ENCODE results near the gene THAP4. TPM values are rescaled to one million over a fixed set of nuclear protein-coding genes. Genes with fewer than 3 reads are reported as not detected.

Gene THAP4
- polyA plus RNA-seq, 1 donor (not counting 4 experiments of a cell fraction or from before 2014, with no cell fraction given): 30.3 TPM

DNA sequence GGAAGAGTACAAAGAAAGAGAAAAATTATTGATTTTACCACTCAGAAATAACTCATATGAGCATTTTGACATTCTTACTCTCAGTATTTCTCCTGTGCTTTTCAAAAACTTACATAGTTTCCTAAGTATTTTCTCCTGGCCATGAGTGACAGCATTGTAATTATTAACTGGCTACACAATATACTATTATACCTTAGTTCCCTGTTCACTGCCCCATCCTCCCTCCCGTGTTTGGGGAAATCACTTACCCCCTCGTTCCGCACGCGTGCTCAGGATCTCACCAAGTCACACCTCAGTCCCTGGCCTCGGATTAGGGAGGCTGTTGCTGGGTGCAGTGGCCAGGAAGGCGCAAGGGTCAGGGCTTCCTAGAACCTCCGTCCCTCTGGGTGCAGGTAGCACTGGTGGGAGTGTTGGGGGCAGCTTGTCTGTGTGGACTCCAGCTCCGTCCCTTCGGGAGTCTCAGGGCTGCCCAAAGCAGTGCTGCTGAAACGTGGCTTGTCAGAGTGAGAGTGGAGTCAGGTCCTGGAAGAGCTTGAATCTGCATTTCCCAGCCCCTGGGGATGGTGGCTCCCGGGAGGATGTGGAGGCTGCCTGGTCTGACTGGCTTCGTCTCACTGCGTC, 23.7 kb upstream of the THAP4 start:
- Histone ChIP-seq H3K9ac (ENCODE audit: control insufficient read depth, extremely low read depth, insufficient read depth, low read length) (no peak overlapping the region), H4K20me1 (ENCODE audit: control insufficient read depth, extremely low read depth, insufficient read depth, low read length) (peaks cover 4% of the 10 kb centered on the region)
- FAIRE-seq: no peak

GRCh38 chr2:241659150-241659739, 22.3 kb upstream of the THAP4 start:
- TF ChIP-seq CTCF (optimal IDR thresholded peaks at IDR 0.05 in 1 of 3, IDR thresholded peaks at IDR 0.05 in 1 of 3, conservative IDR thresholded peaks at IDR 0.05 in 1 of 3; ENCODE audit: extremely low read depth in 1 of 3, insufficient read depth in 2 of 3, low read length in 3 of 3) (peak; percentile 57 to 75 (median 60)), EZH2 (IDR thresholded peaks at IDR 0.05; ENCODE audit: low read length) (no peak)
- FAIRE-seq (peak; percentile 78), DNase-seq (ENCODE audit: low read depth, low spot score) (no peak)
- no peaks in the 10 kb centered on the region for H3K27me3 ChIP-seq (ENCODE audit: control insufficient read depth, extremely low read depth, insufficient read depth, low read length)
- no peaks in the 10 kb centered on the region for H3K9me1 ChIP-seq (ENCODE audit: control insufficient read depth, extremely low read depth, insufficient read depth, low read length)
- H2AFZ ChIP-seq (ENCODE audit: control insufficient read depth, low read length): no peak overlapping the region
- H4K20me1 ChIP-seq (ENCODE audit: control insufficient read depth, extremely low read depth, insufficient read depth, low read length): peaks cover 2% of the 10 kb centered on the region
- H3K4me3 ChIP-seq (ENCODE audit: control insufficient read depth in 2 of 3, extremely low read depth in 1 of 3, insufficient read depth in 2 of 3, low read depth in 1 of 3, low read length in 3 of 3): no peak overlapping the region
- peaks cover 22 to 30% of the 10 kb centered on the region in 2 experiments for H3K36me3 ChIP-seq (ENCODE audit: control insufficient read depth in 2 of 2, extremely low read depth in 1 of 2, insufficient read depth in 2 of 2, low read length in 2 of 2)
- no peaks in the 10 kb centered on the region for H3K9me3 ChIP-seq (ENCODE audit: control insufficient read depth, low read depth, low read length)
- H3K27ac ChIP-seq (ENCODE audit: control insufficient read depth, insufficient read depth, low read length): no peak overlapping the region
- H3K9ac ChIP-seq (ENCODE audit: control insufficient read depth, extremely low read depth, insufficient read depth, low read length): no peak overlapping the region
- H3K4me2 ChIP-seq (ENCODE audit: control insufficient read depth, extremely low read depth, insufficient read depth, low read depth, low read length): no peak overlapping the region
- dilution Hi-C loops (cut with MboI; ENCODE audit: extremely low pct_ligation_motif_present, low sequenced_read_pairs): no loop called here
- H3K79me2 ChIP-seq (ENCODE audit: control insufficient read depth, insufficient read depth, low read length): no peaks in the 10 kb centered on the region
- H3K4me1 ChIP-seq (ENCODE audit: control insufficient read depth, extremely low read depth, insufficient read depth, low read length): no peaks in the 10 kb centered on the region

More for the DNA sequence above, 23.7 kb upstream of the THAP4 start:
- H3K27me3 ChIP-seq (ENCODE audit: control insufficient read depth, extremely low read depth, insufficient read depth, low read length): no peaks in the 10 kb centered on the region
- no peaks in the 10 kb centered on the region for H3K9me1 ChIP-seq (ENCODE audit: control insufficient read depth, extremely low read depth, insufficient read depth, low read length)
- H2AFZ ChIP-seq (ENCODE audit: control insufficient read depth, low read length): no peak overlapping the region
- no peak overlapping the region for H3K4me3 ChIP-seq (ENCODE audit: control insufficient read depth in 2 of 3, extremely low read depth in 1 of 3, insufficient read depth in 2 of 3, low read depth in 1 of 3, low read length in 3 of 3)
- H3K9me3 ChIP-seq (ENCODE audit: control insufficient read depth, low read depth, low read length): no peaks in the 10 kb centered on the region
- TF ChIP-seq EZH2 (IDR thresholded peaks at IDR 0.05; ENCODE audit: low read length) (no peak), CTCF (optimal IDR thresholded peaks at IDR 0.05 in 1 of 3, IDR thresholded peaks at IDR 0.05 in 1 of 3, conservative IDR thresholded peaks at IDR 0.05 in 1 of 3; ENCODE audit: extremely low read depth in 1 of 3, insufficient read depth in 2 of 3, low read length in 3 of 3) (no peak)
- no peak overlapping the region for H3K27ac ChIP-seq (ENCODE audit: control insufficient read depth, insufficient read depth, low read length)
- no peak overlapping the region for H3K4me2 ChIP-seq (ENCODE audit: control insufficient read depth, extremely low read depth, insufficient read depth, low read depth, low read length)
- dilution Hi-C loops (cut with MboI; ENCODE audit: extremely low pct_ligation_motif_present, low sequenced_read_pairs): no loop called here
- peaks cover 16 to 24% of the 10 kb centered on the region in 2 experiments for H3K36me3 ChIP-seq (ENCODE audit: control insufficient read depth in 2 of 2, extremely low read depth in 1 of 2, insufficient read depth in 2 of 2, low read length in 2 of 2)
- H3K79me2 ChIP-seq (ENCODE audit: control insufficient read depth, insufficient read depth, low read length): peaks cover under 1% of the 10 kb centered on the region
- H3K4me1 ChIP-seq (ENCODE audit: control insufficient read depth, extremely low read depth, insufficient read depth, low read length): peaks cover 14% of the 10 kb centered on the region
- no peak for DNase-seq (ENCODE audit: low read depth, low spot score)

All from keratinocyte (primary cell).